GM18519 (cell line): ENCODE measurements around the gene BSX.

Source experiments
- ATAC-seq: cut with Tn5 transposase; IDR thresholded peaks from one replicate; pipeline ENCODE4 v1.9.1; 2021; ENCODE audit warnings: mild to moderate bottlenecking, moderate library complexity; ENCODE audit not compliant: unreplicated experiment, low FRiP score

Gene BSX

GRCh38 chr11:122981388-122982264, at the start of gene BSX:
Gene BSX (minus strand): TSS chr11:122981834. CDS start chr11:122981671, 163 bp downstream.
- no peak for ATAC-seq

GRCh38 chr11:123030517-123030916, 48.9 kb upstream of the BSX start:
- ATAC-seq = no peak

- peak; percentile 59 for ATAC-seq
Measured at GRCh38 chr11:123020968-123021367, 39.3 kb upstream of the BSX start.

GRCh38 chr11:123018702-123019101, 37.1 kb upstream of the BSX start:
- no peak for ATAC-seq

GRCh38 chr11:123011510-123011909, 29.9 kb upstream of the BSX start:
- no peak for ATAC-seq

GRCh38 chr11:123006860-123007542, 25.4 kb upstream of the BSX start:
- ATAC-seq = no peak

- ATAC-seq = no peak
Measured at GRCh38 chr11:123000721-123001120, 19.1 kb upstream of the BSX start.

- ATAC-seq = no peak
Measured at GRCh38 chr11:122998727-122999366, 17.2 kb upstream of the BSX start.

GRCh38 chr11:122995526-122995925, 13.9 kb upstream of the BSX start:
- ATAC-seq = no peak

GRCh38 chr11:122984186-122985011, 2.8 kb upstream of the BSX start:
- no peak for ATAC-seq

GRCh38 chr11:122983438-122984185, 2.0 kb upstream of the BSX start:
- no peak for ATAC-seq

- ATAC-seq = no peak
Measured at GRCh38 chr11:122979815-122980595, 1.6 kb downstream of the BSX start.

- ATAC-seq = no peak
Measured at GRCh38 chr11:122979103-122979814, 2.4 kb downstream of the BSX start.

- ATAC-seq = no peak
Measured at GRCh38 chr11:122978299-122978620, 3.4 kb downstream of the BSX start.

- no peak for ATAC-seq
Measured at GRCh38 chr11:122977470-122978298, 4.0 kb downstream of the BSX start.

- ATAC-seq = no peak
Measured at GRCh38 chr11:122976734-122977469, 4.7 kb downstream of the BSX start.
